ENCODE data around the gene RAPGEF4.

DNA sequence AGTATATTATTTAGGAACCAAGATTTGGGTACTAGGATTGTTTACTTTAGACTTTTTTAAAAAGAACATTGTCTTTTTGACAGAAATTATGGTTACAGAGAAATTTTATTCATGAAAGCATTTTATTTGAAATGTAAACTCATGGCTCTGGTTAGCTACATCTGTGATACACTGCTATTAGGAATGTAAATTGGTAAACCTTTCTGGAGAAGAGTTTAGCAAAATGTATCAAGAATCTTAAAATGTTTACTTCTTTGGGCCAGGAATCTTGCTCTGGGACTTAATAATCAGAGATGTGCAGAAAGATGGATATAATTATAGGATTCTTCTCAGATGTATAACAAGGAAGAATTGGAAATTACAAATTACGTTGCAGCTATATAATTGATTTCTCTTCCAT is 359.7 kb downstream of the RAPGEF4 start:
- TF ChIP-seq POLR2A (IDR thresholded peaks at IDR 0.05): no peak
- TF ChIP-seq, protein P1, sequence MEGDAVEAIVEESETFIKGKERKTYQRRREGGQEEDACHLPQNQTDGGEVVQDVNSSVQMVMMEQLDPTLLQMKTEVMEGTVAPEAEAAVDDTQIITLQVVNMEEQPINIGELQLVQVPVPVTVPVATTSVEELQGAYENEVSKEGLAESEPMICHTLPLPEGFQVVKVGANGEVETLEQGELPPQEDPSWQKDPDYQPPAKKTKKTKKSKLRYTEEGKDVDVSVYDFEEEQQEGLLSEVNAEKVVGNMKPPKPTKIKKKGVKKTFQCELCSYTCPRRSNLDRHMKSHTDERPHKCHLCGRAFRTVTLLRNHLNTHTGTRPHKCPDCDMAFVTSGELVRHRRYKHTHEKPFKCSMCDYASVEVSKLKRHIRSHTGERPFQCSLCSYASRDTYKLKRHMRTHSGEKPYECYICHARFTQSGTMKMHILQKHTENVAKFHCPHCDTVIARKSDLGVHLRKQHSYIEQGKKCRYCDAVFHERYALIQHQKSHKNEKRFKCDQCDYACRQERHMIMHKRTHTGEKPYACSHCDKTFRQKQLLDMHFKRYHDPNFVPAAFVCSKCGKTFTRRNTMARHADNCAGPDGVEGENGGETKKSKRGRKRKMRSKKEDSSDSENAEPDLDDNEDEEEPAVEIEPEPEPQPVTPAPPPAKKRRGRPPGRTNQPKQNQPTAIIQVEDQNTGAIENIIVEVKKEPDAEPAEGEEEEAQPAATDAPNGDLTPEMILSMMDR (IDR thresholded peaks at IDR 0.05 in 4 of 5, conservative IDR thresholded peaks at IDR 0.05 in 1 of 5): no peak
